SK-N-MC (cell line): ENCODE measurements around the gene KDELR1.
"Not testable (repeated sequence)": the region's sequence is repeated elsewhere in the genome, so short reads cannot be mapped to it uniquely, and the experiment has no call there.

ENCODE experiments used
- DNase-seq: peaks from one replicate; pipeline ENCODE4 v3.0.0-alpha.2; 2011; ENCODE audit warnings: low read depth, low spot score
- H3K27ac ChIP-seq: fragments of 200-600 bp; sonication (generic); 2 replicates; pipeline ENCODE4 v1.5.1; 2016; ENCODE audit warnings: mixed run types
- H3K36me3 ChIP-seq: fragments of 200-600 bp; sonication (generic); 2 replicates; pipeline ENCODE4 v1.6.1; 2017; ENCODE audit warnings: antibody characterized with exemption, low read length, mixed read lengths; ENCODE audit not compliant: insufficient read depth
- H3K4me3 ChIP-seq: fragments of 200-600 bp; sonication (generic); 2 replicates; pipeline ENCODE4 v1.5.1; 2016
- H3K9ac ChIP-seq: fragments of 200-600 bp; sonication (generic); 2 replicates; pipeline ENCODE4 v1.8.0; 2017; ENCODE audit warnings: mixed run types, mixed read lengths; ENCODE audit not compliant: insufficient read length
- H3K9me3 ChIP-seq: fragments of 200-600 bp; sonication (generic); 2 replicates; pipeline ENCODE4 v1.6.1; 2017; ENCODE audit warnings: low read depth, mild to moderate bottlenecking, antibody characterized with exemption, low read length, moderate library complexity, mixed read lengths
- EZH2 ChIP-seq: fragments of 200-600 bp; sonication (generic); IDR thresholded peaks from one replicate; pipeline ENCODE4 v1.6.1; 2017; ENCODE audit warnings: antibody characterized with exemption
- FOXP2 ChIP-seq: optimal IDR thresholded peaks from 2 replicates; pipeline ENCODE3; 2011; ENCODE audit warnings: mild to moderate bottlenecking, moderate library complexity; ENCODE audit not compliant: insufficient read depth; ENCODE audit errors: extremely low read length, control extremely low read depth
- POLR2AphosphoS5 ChIP-seq: IDR thresholded peaks from 2 replicates; pipeline ENCODE4 v1.6.1; 2012; ENCODE audit warnings: mild to moderate bottlenecking, low read depth, low read length, borderline replicate concordance

KDELR1 gene

DNA sequence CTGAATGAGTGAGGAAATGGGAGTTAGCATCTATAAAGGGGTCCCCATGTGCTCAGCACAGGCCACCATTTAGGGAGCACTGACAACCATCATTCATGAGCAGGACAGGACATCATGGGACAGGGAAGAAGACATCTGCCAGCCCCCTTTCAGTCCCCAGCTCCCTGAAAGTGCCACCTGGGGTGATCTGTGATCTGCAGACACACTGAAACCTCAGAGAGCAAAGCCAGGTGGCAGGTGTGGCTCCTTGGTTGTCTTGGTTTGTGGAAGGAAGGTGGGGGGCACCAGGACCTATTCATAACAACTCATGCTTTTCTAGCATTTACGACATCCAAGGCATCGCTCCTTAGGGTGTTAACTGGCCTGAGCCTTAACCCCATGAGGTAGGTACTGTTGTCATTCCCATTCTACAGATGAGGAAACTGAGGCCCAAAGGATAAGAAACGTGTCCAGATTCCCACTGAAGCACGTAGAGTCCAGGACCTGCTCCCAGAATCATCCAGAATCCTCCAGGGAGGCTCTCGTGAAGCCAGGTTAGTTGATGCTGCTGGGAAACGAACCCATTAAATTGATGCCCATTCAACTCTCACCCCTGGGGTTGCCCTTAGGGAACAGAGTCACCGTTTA is 5.8 kb downstream of the KDELR1 start:
- H3K4me3 ChIP-seq: no peak overlapping the region
- H3K27ac ChIP-seq: no peak overlapping the region
- no peak for TF ChIP-seq FOXP2
- no peak for TF ChIP-seq EZH2
- TF ChIP-seq POLR2AphosphoS5: no peak
- peaks cover 73% of the 10 kb centered on the region for H3K36me3 ChIP-seq
- H3K9ac ChIP-seq: no peak overlapping the region
- DNase-seq: no peak
- no peaks in the 10 kb centered on the region for H3K9me3 ChIP-seq

DNA sequence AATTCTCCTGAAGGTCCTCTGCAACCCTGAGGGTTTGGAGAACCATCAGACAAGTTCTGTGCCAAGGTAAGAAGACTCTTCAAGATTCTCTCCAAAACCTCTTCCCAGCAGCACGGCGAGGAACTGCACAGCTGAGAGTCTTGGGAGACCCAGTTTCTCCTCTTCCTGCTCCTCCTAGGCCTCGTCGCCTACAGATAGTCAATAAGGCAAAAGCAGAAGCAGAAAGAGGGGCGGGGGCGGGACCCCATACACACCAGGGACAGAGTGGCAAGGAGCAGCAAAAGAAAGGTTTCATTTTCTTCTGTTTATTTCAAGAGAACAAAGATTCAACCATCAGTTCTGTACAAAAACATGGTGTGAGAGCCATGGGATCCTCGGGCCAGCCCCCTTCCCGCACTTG is 9.1 kb downstream of the KDELR1 start:
- Histone ChIP-seq H3K27ac (0 out of 2 replicates have a peak overlapping the region, but pooled peaks have one; percentile 13), H3K4me3 (no peak overlapping the region), H3K9ac (no peak overlapping the region), H3K36me3 (peaks cover 55% of the 10 kb centered on the region), H3K9me3 (no peaks in the 10 kb centered on the region)
- TF ChIP-seq FOXP2 (no peak), EZH2 (no peak), POLR2AphosphoS5 (no peak)
- no peak for DNase-seq

- Histone ChIP-seq H3K36me3 (peaks cover 46% of the 10 kb centered on the region), H3K4me3 (no peak overlapping the region), H3K27ac (0 out of 2 replicates have a peak overlapping the region, but pooled peaks have one; percentile 16), H3K9ac (no peak overlapping the region), H3K9me3 (no peaks in the 10 kb centered on the region)
- DNase-seq: no peak
- TF ChIP-seq POLR2AphosphoS5: no peak
- TF ChIP-seq EZH2: no peak
- TF ChIP-seq FOXP2: no peak
Observed at GRCh38 chr19:48381178-48381950, 10.0 kb downstream of the KDELR1 start.

- Histone ChIP-seq H3K4me3 (no peak overlapping the region), H3K27ac (peak overlapping the region; percentile 78), H3K36me3 (peaks cover 26% of the 10 kb centered on the region), H3K9ac (no peak overlapping the region), H3K9me3 (no peaks in the 10 kb centered on the region)
- DNase-seq: no peak
- TF ChIP-seq POLR2AphosphoS5 (no peak), EZH2 (no peak), FOXP2 (no peak)
Observed at GRCh38 chr19:48379058-48379457, 12.3 kb downstream of the KDELR1 start.

DNA sequence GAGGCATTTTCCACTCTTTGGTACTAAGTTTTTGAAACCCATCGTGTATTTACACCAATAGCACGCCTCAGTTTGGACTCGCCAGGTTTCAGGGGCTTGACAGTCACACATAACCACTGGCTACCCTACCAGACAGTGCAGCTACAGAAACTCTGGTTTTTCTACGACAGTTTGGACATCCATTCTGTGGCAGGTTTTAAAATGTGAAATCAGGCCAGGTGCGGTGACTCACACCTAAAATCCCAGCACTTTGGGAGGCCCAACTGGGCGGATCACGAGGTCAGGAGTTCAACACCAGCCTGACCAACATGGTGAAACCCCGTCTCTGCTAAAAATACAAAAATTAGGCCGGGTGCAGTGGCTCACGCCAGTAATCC is 13.2 kb downstream of the KDELR1 start:
- H3K36me3 ChIP-seq: peaks cover 19% of the 10 kb centered on the region; the same call in 1 of the 2 replicates
- no peak for TF ChIP-seq FOXP2
- no peak for TF ChIP-seq EZH2
- no peak for TF ChIP-seq POLR2AphosphoS5
- no peak overlapping the region for H3K4me3 ChIP-seq
- no peak for DNase-seq
- H3K9ac ChIP-seq: no peak overlapping the region
- 0 out of 2 replicates have a peak overlapping the region, but pooled peaks have one; percentile 36 for H3K27ac ChIP-seq
- no peaks in the 10 kb centered on the region for H3K9me3 ChIP-seq

- no peaks in the 10 kb centered on the region for H3K36me3 ChIP-seq
- DNase-seq: no peak
- no peak overlapping the region; the same call in 1 of the 2 replicates for H3K27ac ChIP-seq
- H3K4me3 ChIP-seq: no peak overlapping the region
- no peaks in the 10 kb centered on the region for H3K9me3 ChIP-seq
- TF ChIP-seq POLR2AphosphoS5 (no peak), FOXP2 (no peak), EZH2 (no peak)
- H3K9ac ChIP-seq: no peak overlapping the region
Observed at GRCh38 chr19:48373567-48373966, 17.8 kb downstream of the KDELR1 start.

- Histone ChIP-seq H3K4me3 (peak overlapping the region; percentile 51), H3K36me3 (no peaks in the 10 kb centered on the region), H3K27ac (peak overlapping the region; percentile 91), H3K9me3 (no peaks in the 10 kb centered on the region), H3K9ac (peak overlapping the region; percentile 34)
- DNase-seq: peak; percentile 78
- TF ChIP-seq POLR2AphosphoS5 (peak; percentile 53; the same call in 1 of the 2 replicates), EZH2 (no peak)
Observed at GRCh38 chr19:48372904-48373303, 18.4 kb downstream of the KDELR1 start.

DNA sequence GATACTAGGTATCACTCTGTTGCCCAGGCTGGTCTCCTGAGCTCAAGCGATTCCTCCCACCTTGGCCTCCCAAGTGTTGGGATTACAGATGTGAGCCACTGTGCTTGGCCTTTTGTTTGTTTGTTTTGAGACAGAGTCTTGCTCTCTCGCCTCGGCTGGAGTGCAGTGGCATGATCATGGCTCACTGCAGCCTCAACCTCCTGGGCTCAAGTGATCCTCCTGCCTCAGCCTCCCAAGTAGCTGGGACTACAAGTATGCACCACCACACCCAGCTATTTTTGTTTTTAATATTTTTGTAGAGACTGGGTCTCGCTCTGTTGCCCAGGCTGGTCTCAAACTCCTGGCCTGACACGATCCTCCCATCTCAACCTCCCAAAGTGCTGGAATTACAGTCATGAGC is 19.6 kb downstream of the KDELR1 start:
- not testable (repeated sequence) for H3K4me3 ChIP-seq, H3K36me3 ChIP-seq, H3K9ac ChIP-seq, DNase-seq, H3K9me3 ChIP-seq
- H3K27ac ChIP-seq: peak overlapping the region; percentile 91
